OCI-LY1 (cell line): ENCODE measurements around the gene REXO4.

ENCODE experiments used
- H2AFZ ChIP-seq: fragments of 200-600 bp; sonication (generic), shearing (Covaris generic); 2 replicates; pipeline ENCODE4 v1.6.0; 2014; ENCODE audit warnings: antibody characterized with exemption, mild to moderate bottlenecking, low read length
- H3F3A ChIP-seq: fragments of 200-600 bp; sonication (generic), shearing (Covaris generic); 2 replicates; pipeline ENCODE4 v1.6.0; 2014; ENCODE audit warnings: mild to moderate bottlenecking, antibody characterized with exemption, low read length, moderate library complexity; ENCODE audit not compliant: insufficient read depth
- H3K27ac ChIP-seq: fragments of 200-600 bp; sonication (generic); 2 replicates; pipeline ENCODE4 v1.5.1; 2014; ENCODE audit warnings: low read length, mixed run types, mild to moderate bottlenecking, low read depth; ENCODE audit not compliant: poor library complexity, severe bottlenecking
- H3K27me3 ChIP-seq: fragments of 200-600 bp; sonication (generic); 2 replicates; pipeline ENCODE4 v1.6.0; 2014; ENCODE audit warnings: antibody characterized with exemption, mild to moderate bottlenecking, low read length, moderate library complexity; ENCODE audit not compliant: insufficient read depth
- H3K36me3 ChIP-seq: fragments of 200-600 bp; sonication (generic); 2 replicates; pipeline ENCODE4 v1.6.1; 2014; ENCODE audit warnings: mild to moderate bottlenecking, antibody characterized with exemption, low read length, moderate library complexity, mixed read lengths; ENCODE audit not compliant: insufficient read depth
- H3K4me1 ChIP-seq: fragments of 200-600 bp; sonication (generic); 2 replicates; pipeline ENCODE4 v1.5.1; 2014; ENCODE audit warnings: mild to moderate bottlenecking, low read length, moderate library complexity; ENCODE audit not compliant: insufficient read depth, severe bottlenecking
- H3K4me2 ChIP-seq: fragments of 200-600 bp; sonication (generic), shearing (Covaris generic); 2 replicates; pipeline ENCODE4 v1.6.1; 2014; ENCODE audit warnings: low read length
- H3K4me3 ChIP-seq: fragments of 200-600 bp; sonication (generic); 2 replicates; pipeline ENCODE4 v1.5.1; 2014; ENCODE audit warnings: low read length, low read depth, mild to moderate bottlenecking, mixed read lengths; ENCODE audit not compliant: poor library complexity, severe bottlenecking
- H3K79me2 ChIP-seq: fragments of 200-600 bp; shearing (Covaris generic); 2 replicates; pipeline ENCODE4 v1.6.1; 2016; ENCODE audit warnings: mixed run types, low read length, mixed read lengths; ENCODE audit not compliant: insufficient read depth
- H3K9ac ChIP-seq: fragments of 200-600 bp; sonication (generic), shearing (Covaris generic); 2 replicates; pipeline ENCODE4 v1.6.1; 2014; ENCODE audit warnings: mild to moderate bottlenecking, low read length, mixed read lengths
- H3K9me2 ChIP-seq: fragments of 200-600 bp; sonication (generic), shearing (Covaris generic); 2 replicates; pipeline ENCODE4 v1.6.1; 2014; ENCODE audit warnings: low read depth, mild to moderate bottlenecking, low read length, mixed read lengths
- H3K9me3 ChIP-seq: fragments of 200-600 bp; shearing (Covaris generic); 2 replicates; pipeline ENCODE4 v1.6.1; 2014; ENCODE audit warnings: low read length, mixed read lengths
- H4K20me1 ChIP-seq: fragments of 200-600 bp; sonication (generic), shearing (Covaris generic); 2 replicates; pipeline ENCODE4 v1.6.0; 2016; ENCODE audit warnings: mild to moderate bottlenecking, low read length; ENCODE audit not compliant: insufficient read depth
- EZH2 ChIP-seq: fragments of 200-600 bp; sonication (generic), shearing (Covaris generic); IDR thresholded peaks from 2 replicates; pipeline ENCODE4 v1.8.0; 2017; ENCODE audit warnings: borderline replicate concordance, mixed run types, mild to moderate bottlenecking, antibody characterized with exemption, low read length, moderate library complexity, mixed read lengths
- TF ChIP-seq, protein P1 (sequence below): fragments of 200-600 bp; sonication (generic), shearing (Covaris generic); IDR thresholded peaks from 2 replicates; pipeline ENCODE4 v1.5.1; 2017; ENCODE audit warnings: mild to moderate bottlenecking, antibody characterized with exemption, low read length, moderate library complexity, mixed read lengths

REXO4 gene

DNA sequence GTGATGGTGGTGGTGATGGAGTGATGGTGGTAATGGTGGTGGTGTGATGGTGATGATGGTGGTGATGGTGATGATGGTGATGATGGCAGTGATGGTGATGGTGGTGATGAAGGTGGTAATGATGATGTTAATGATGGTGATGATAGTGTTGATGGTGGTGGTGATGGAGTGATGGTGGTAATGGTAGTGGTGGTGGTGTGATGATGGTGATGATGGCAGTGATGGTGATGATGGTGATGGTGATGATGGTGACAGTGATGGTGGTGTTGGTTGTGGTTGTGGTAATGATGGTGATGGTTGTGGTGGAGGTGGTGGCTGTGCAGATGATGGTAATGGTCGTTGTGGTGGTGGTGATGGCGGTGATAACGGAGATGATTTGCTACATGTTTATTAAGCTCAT, 34.4 kb downstream of the REXO4 start:
- H3K4me3 ChIP-seq = no peak overlapping the region
- no peaks in the 10 kb centered on the region for H3K9me3 ChIP-seq
- no peak overlapping the region for H3K9ac ChIP-seq
- H3K27ac ChIP-seq = no peak overlapping the region
- no peaks in the 10 kb centered on the region for H3K4me1 ChIP-seq
- H3K79me2 ChIP-seq = no peaks in the 10 kb centered on the region
- no peaks in the 10 kb centered on the region for H3K27me3 ChIP-seq
- H3K36me3 ChIP-seq = no peaks in the 10 kb centered on the region
- H4K20me1 ChIP-seq = no peaks in the 10 kb centered on the region
- no peak overlapping the region for H2AFZ ChIP-seq
- no peaks in the 10 kb centered on the region for H3K9me2 ChIP-seq
- TF ChIP-seq, protein P1, sequence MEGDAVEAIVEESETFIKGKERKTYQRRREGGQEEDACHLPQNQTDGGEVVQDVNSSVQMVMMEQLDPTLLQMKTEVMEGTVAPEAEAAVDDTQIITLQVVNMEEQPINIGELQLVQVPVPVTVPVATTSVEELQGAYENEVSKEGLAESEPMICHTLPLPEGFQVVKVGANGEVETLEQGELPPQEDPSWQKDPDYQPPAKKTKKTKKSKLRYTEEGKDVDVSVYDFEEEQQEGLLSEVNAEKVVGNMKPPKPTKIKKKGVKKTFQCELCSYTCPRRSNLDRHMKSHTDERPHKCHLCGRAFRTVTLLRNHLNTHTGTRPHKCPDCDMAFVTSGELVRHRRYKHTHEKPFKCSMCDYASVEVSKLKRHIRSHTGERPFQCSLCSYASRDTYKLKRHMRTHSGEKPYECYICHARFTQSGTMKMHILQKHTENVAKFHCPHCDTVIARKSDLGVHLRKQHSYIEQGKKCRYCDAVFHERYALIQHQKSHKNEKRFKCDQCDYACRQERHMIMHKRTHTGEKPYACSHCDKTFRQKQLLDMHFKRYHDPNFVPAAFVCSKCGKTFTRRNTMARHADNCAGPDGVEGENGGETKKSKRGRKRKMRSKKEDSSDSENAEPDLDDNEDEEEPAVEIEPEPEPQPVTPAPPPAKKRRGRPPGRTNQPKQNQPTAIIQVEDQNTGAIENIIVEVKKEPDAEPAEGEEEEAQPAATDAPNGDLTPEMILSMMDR = no peak
- TF ChIP-seq EZH2 = no peak
- no peak overlapping the region for H3K4me2 ChIP-seq
- no peaks in the 10 kb centered on the region for H3F3A ChIP-seq

DNA sequence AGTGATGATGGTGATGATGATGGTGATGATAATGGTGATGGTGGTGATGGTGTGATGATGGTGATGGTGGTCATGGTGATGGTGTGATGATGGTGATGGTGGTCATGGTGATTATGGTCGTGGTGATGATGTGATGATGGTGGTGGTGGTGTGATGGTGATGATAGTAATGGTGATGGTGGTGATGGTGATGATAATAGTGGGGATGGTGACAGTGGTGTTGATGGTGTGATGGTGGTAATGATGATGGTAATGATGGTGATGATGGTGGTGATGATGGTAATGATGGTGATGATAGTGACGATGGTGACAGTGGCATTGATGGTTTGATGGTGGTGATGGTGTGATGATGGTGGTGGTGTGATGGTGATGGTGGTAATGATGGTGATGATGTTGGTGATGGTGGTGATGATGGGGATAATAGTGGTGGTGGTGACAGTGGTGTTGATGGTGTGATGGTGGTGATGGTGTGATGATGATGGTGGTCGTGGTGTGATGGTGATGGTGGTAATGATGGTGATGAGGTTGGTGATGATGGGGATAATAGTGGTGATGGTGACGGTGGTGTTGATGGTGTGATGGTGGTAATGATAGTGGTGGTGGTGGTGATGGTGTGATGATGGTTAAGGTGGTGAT, 35.2 kb downstream of the REXO4 start:
- no peaks in the 10 kb centered on the region for H3K79me2 ChIP-seq
- H3K4me1 ChIP-seq = no peaks in the 10 kb centered on the region

DNA sequence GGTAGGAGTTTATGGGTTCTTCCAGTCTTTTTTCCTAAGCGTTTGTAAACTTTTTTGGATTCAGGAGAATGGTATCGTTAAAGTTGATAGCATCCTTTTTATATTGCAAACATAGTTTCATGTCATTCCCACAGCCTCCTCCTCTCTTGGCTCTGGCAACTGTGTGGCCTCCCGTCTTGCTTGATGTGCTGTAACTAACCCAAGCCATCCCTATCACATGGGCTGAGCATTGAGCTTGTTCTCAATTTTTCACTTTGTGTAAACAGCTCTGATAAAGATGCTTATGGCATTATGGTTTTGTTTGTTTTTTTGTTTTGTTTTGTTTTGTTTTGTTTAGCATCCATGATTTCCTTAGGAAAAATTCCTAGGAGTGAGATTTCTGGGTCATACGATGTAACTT, 37.1 kb downstream of the REXO4 start:
- H3K27ac ChIP-seq = no peak overlapping the region

More for the DNA sequence above, 35.2 kb downstream of the REXO4 start:
- TF ChIP-seq EZH2 = no peak
- TF ChIP-seq, protein P1 = no peak
- Histone ChIP-seq H3K9me3 (no peaks in the 10 kb centered on the region), H3K36me3 (no peaks in the 10 kb centered on the region), H3K9ac (no peak overlapping the region), H3K4me3 (no peak overlapping the region), H3F3A (no peaks in the 10 kb centered on the region), H3K27me3 (no peaks in the 10 kb centered on the region), H2AFZ (no peak overlapping the region), H3K4me2 (no peak overlapping the region), H4K20me1 (no peaks in the 10 kb centered on the region), H3K27ac (no peak overlapping the region), H3K9me2 (no peaks in the 10 kb centered on the region)

More for the DNA sequence above, 37.1 kb downstream of the REXO4 start:
- no peaks in the 10 kb centered on the region for H3K9me3 ChIP-seq
- no peaks in the 10 kb centered on the region for H3F3A ChIP-seq
- peaks cover 8% of the 10 kb centered on the region for H3K4me1 ChIP-seq
- no peaks in the 10 kb centered on the region for H4K20me1 ChIP-seq
- H2AFZ ChIP-seq = no peak overlapping the region
- H3K4me3 ChIP-seq = no peak overlapping the region
- no peaks in the 10 kb centered on the region; the same call in 1 of the 2 replicates for H3K27me3 ChIP-seq
- H3K4me2 ChIP-seq = no peak overlapping the region
- no peak overlapping the region for H3K9ac ChIP-seq
- no peaks in the 10 kb centered on the region for H3K36me3 ChIP-seq
- no peaks in the 10 kb centered on the region for H3K79me2 ChIP-seq
- no peak for TF ChIP-seq EZH2
- TF ChIP-seq, protein P1 = no peak
- H3K9me2 ChIP-seq = no peaks in the 10 kb centered on the region
